Endothelial cell of umbilical vein (primary cell): ENCODE data around the gene AKAP13. TPM values are rescaled to one million over a fixed set of nuclear protein-coding genes. Genes with fewer than 3 reads are reported as not detected.

Experiments used
- BruUV-seq: library from RNA; stranded (reverse); fragments of 400-500 nt; replicated peaks from 2 replicates; lab custom pipeline; 2021; lab: Mats Ljungman, UMichigan
- CTCF ChIA-PET: fragments of 300-600, 350-600 bp; sonication (Branson Sonifier 250); formaldehyde crosslinking; loops from one replicate; lab custom pipeline; 2021; ENCODE audit warnings: antibody characterized with exemption, inconsistent platforms; lab: Charles Lee
- POLR2A ChIA-PET: fragments of 300-600, 350-600 bp; sonication (Branson Sonifier 250); formaldehyde crosslinking; loops from one replicate; lab custom pipeline; 2021; ENCODE audit warnings: antibody characterized with exemption, inconsistent platforms; lab: Charles Lee
- DNase-seq: peaks from one replicate; pipeline ENCODE4 v3.0.0-alpha.2; 2011; ENCODE audit warnings: low read depth, low spot score
- FAIRE-seq: peaks from 2 replicates; lab custom pipeline; 2011; peaks lifted over from hg19 to GRCh38; lab: Jason Lieb, UNC
- H2AFZ ChIP-seq: 2 replicates; pipeline ENCODE4 v1.6.0; 2012; ENCODE audit warnings: low read depth, low read length, control low read depth, inconsistent platforms
- H3K27ac ChIP-seq: 2 replicates; pipeline ENCODE4 v1.5.1; 2011; ENCODE audit warnings: low read depth, mild to moderate bottlenecking, control low read depth, low read length, moderate library complexity; ENCODE audit not compliant: insufficient read depth
- H3K27me3 ChIP-seq, 2 experiments: 2 replicates each; pipeline versions ENCODE4 v1.6.0 to v1.6.1; 2011; ENCODE audit warnings: low read length in 2 of 2, mixed read lengths in 1 of 2; ENCODE audit not compliant: control insufficient read depth in 2 of 2, insufficient read depth in 2 of 2
- H3K36me3 ChIP-seq, 2 experiments: 2 replicates in 1 of 2; 3 replicates in 1 of 2; pipeline ENCODE4 v1.5.1; 2011; ENCODE audit warnings: low read length in 2 of 2, mild to moderate bottlenecking in 1 of 2, moderate library complexity in 1 of 2; ENCODE audit not compliant: control insufficient read depth in 2 of 2, insufficient read depth in 2 of 2; ENCODE audit errors: extremely low read depth in 1 of 2
- H3K4me1 ChIP-seq: 3 replicates; pipeline ENCODE4 v1.5.1; 2011; ENCODE audit warnings: mild to moderate bottlenecking, low read length; ENCODE audit not compliant: control insufficient read depth, insufficient read depth; ENCODE audit errors: extremely low read depth
- H3K4me2 ChIP-seq: 2 replicates; pipeline ENCODE4 v1.6.1; 2011; ENCODE audit warnings: low read length, control low read depth, mixed read lengths; ENCODE audit not compliant: insufficient read depth
- H3K4me3 ChIP-seq, 3 experiments: fragments of 200-600 bp in 1 of 3; sonication (generic), shearing (Covaris generic) in 1 of 3; replicated peaks in 1 of 3; 2 replicates each; pipeline ENCODE4 v1.5.1; 2011 to 2016; ENCODE audit warnings: control low read depth in 3 of 3, low read length in 3 of 3, mild to moderate bottlenecking in 2 of 3, inconsistent platforms in 1 of 3, low read depth in 1 of 3, moderate library complexity in 1 of 3; ENCODE audit not compliant: insufficient read depth in 1 of 3
- H3K79me2 ChIP-seq: 2 replicates; pipeline ENCODE4 v1.6.0; 2012; ENCODE audit warnings: low read length, inconsistent platforms; ENCODE audit not compliant: control insufficient read depth, insufficient read depth
- H3K9ac ChIP-seq: replicated peaks from 2 replicates; pipeline ENCODE3; 2011; ENCODE audit warnings: low read length, control low read depth; ENCODE audit not compliant: insufficient read depth; ENCODE audit errors: extremely low read depth
- H3K9me1 ChIP-seq: replicated peaks from 3 replicates; pipeline ENCODE4 v1.6.0; 2011; ENCODE audit warnings: mild to moderate bottlenecking, low read length; ENCODE audit not compliant: control insufficient read depth, insufficient read depth; ENCODE audit errors: extremely low read depth
- H3K9me3 ChIP-seq: replicated peaks from 2 replicates; pipeline ENCODE4 v1.5.1; 2012; ENCODE audit warnings: low read length, inconsistent platforms; ENCODE audit not compliant: control insufficient read depth, insufficient read depth
- H4K20me1 ChIP-seq: replicated peaks from 2 replicates; pipeline ENCODE3; 2011; ENCODE audit warnings: mild to moderate bottlenecking, low read length; ENCODE audit not compliant: control insufficient read depth, insufficient read depth; ENCODE audit errors: extremely low read depth
- CTCF ChIP-seq, 2 donors: IDR thresholded peaks; 1 replicate in 1 of 2; 2 replicates in 1 of 2; pipeline ENCODE4 v1.5.1; 2011; ENCODE audit warnings: low read length in 2 of 2, mild to moderate bottlenecking in 2 of 2, moderate library complexity in 2 of 2, control low read depth in 1 of 2, inconsistent platforms in 1 of 2, low read depth in 1 of 2; ENCODE audit not compliant: insufficient read depth in 1 of 2; ENCODE audit errors: extremely low read depth in 1 of 2
- EZH2 ChIP-seq: IDR thresholded peaks from 2 replicates; pipeline ENCODE4 v1.6.1; 2012; ENCODE audit warnings: borderline replicate concordance, low read depth, mild to moderate bottlenecking, moderate library complexity, low read length, inconsistent platforms; ENCODE audit not compliant: severe bottlenecking
- FOS ChIP-seq: IDR thresholded peaks from 2 replicates; pipeline ENCODE4 v1.6.1; 2011; ENCODE audit warnings: mild to moderate bottlenecking, low read length, moderate library complexity, borderline replicate concordance; ENCODE audit not compliant: insufficient read depth
- GATA2 ChIP-seq: IDR thresholded peaks from 2 replicates; pipeline ENCODE4 v1.7.0; 2011; ENCODE audit warnings: low read depth, mild to moderate bottlenecking, moderate library complexity, mixed read lengths, low read length; ENCODE audit not compliant: insufficient read length, insufficient read depth
- JUN ChIP-seq: IDR thresholded peaks from 2 replicates; pipeline ENCODE4 v1.6.1; 2011; ENCODE audit warnings: borderline replicate concordance, low read depth; ENCODE audit not compliant: insufficient read length, insufficient read depth
- MAX ChIP-seq: IDR thresholded peaks from 2 replicates; pipeline ENCODE4 v1.6.1; 2011; ENCODE audit not compliant: insufficient read depth, insufficient read length
- MYC ChIP-seq: IDR thresholded peaks from one replicate; pipeline ENCODE4 v1.6.1; 2011; ENCODE audit warnings: mild to moderate bottlenecking, low read depth, low read length
- POLR2A ChIP-seq: IDR thresholded peaks from 2 replicates; pipeline ENCODE4 v1.6.1; 2012; ENCODE audit warnings: low read depth, mild to moderate bottlenecking, control low read depth, low read length
- POLR2AphosphoS5 ChIP-seq: IDR thresholded peaks from 2 replicates; pipeline ENCODE4 v1.6.1; 2012; ENCODE audit warnings: low read depth, mild to moderate bottlenecking, control low read depth, low read length, moderate library complexity; ENCODE audit not compliant: insufficient read depth
- dilution Hi-C: fragments of 300-500 bp; cut with MboI; formaldehyde crosslinking; loops from one replicate; pipeline ENCODE4 v1.15.0; 2019; ENCODE audit warnings: low sequenced_read_pairs; ENCODE audit not compliant: extremely low pct_ligation_motif_present
- intact Hi-C: fragments of 100-400 bp; cut with micrococcal nuclease; formaldehyde crosslinking; loops from one replicate; pipeline ENCODE4 v1.10.0; 2022
- polyA plus RNA-seq, 4 experiments: library from polyadenylated mRNA; depleted of rRNA in 3 of 4; stranded (reverse) in 3 of 4; unstranded in 1 of 4; fragments of >200 nt; gene quantifications; 2 replicates each; pipeline versions ENCODE4 v1.2.1 to v1.2.3, GENCODE V29; 2011 to 2012; ENCODE audit warnings: missing spikeins in 1 of 4
- total RNA-seq: library from RNA; stranded (reverse); gene quantifications from 2 replicates; pipeline ENCODE4 v1.2.3, GENCODE V29; 2021

Gene AKAP13
- total and polyA plus RNA-seq, 2 donors (not counting 3 experiments of a cell fraction or from before 2014, with no cell fraction given): 22.8 to 87.8 TPM

- H3K4me2 ChIP-seq: no peak overlapping the region
- no TSS peak for BruUV-seq
- H3K4me1 ChIP-seq: peaks cover 17% of the 10 kb centered on the region
- no peak for TF ChIP-seq GATA2
- no peak for TF ChIP-seq POLR2AphosphoS5
- no peak for TF ChIP-seq MAX
- TF ChIP-seq MYC: no peak
- TF ChIP-seq POLR2A: no peak
- TF ChIP-seq EZH2: no peak
- no peak for TF ChIP-seq FOS
- no peak for TF ChIP-seq JUN
- no peak for TF ChIP-seq CTCF (IDR thresholded peaks at IDR 0.05; ENCODE audit: extremely low read depth in 1 of 2, insufficient read depth in 1 of 2, low read depth in 1 of 2, low read length in 2 of 2)
- FAIRE-seq (no peak), DNase-seq (no peak)
- no peak overlapping the region for H3K9ac ChIP-seq
- H3K9me1 ChIP-seq: no peaks in the 10 kb centered on the region
- no peak overlapping the region for H3K4me3 ChIP-seq
- no peaks in the 10 kb centered on the region for H4K20me1 ChIP-seq
- dilution Hi-C loops (no loop called here), intact Hi-C loops (loop anchor here (2.0 kb wide), 2 partner anchors 25 to 137 kb away; no protein-coding TSS in a partner anchor)
- no peak overlapping the region for H3K27ac ChIP-seq
- H3K27me3 ChIP-seq: no peaks in the 10 kb centered on the region
- no peaks in the 10 kb centered on the region for H3K9me3 ChIP-seq
- H3K79me2 ChIP-seq: peaks cover 11% of the 10 kb centered on the region
- POLR2A ChIA-PET: interaction anchor here (0.5 kb wide), 1 partner anchor 220 kb away, joined by 4 read pairs; no protein-coding TSS in a partner anchor
- no peak overlapping the region for H2AFZ ChIP-seq
- CTCF ChIA-PET: no interaction called here
- no peaks in the 10 kb centered on the region for H3K36me3 ChIP-seq
Observed at GRCh38 chr15:85593809-85594445, 213.5 kb downstream of the AKAP13 start.
